SH-SY5Y (cell line): Measurements from ENCODE around the gene UPF3A.

Experiments used
- GATA2 ChIP-seq: IDR thresholded peaks from 2 replicates; pipeline ENCODE4 v1.6.1; 2011; ENCODE audit warnings: mild to moderate bottlenecking, low read depth, low read length
- GATA3 ChIP-seq: IDR thresholded peaks from 2 replicates; pipeline ENCODE4 v1.6.1; 2011; ENCODE audit warnings: low read depth, mild to moderate bottlenecking, low read length, moderate library complexity

- TF ChIP-seq GATA2 (no peak), GATA3 (no peak)
Observed at GRCh38 chr13:114325729-114326128, 44.3 kb downstream of the UPF3A start.
